Measurements from ENCODE around the gene LPIN1.

- TF ChIP-seq, protein P1, sequence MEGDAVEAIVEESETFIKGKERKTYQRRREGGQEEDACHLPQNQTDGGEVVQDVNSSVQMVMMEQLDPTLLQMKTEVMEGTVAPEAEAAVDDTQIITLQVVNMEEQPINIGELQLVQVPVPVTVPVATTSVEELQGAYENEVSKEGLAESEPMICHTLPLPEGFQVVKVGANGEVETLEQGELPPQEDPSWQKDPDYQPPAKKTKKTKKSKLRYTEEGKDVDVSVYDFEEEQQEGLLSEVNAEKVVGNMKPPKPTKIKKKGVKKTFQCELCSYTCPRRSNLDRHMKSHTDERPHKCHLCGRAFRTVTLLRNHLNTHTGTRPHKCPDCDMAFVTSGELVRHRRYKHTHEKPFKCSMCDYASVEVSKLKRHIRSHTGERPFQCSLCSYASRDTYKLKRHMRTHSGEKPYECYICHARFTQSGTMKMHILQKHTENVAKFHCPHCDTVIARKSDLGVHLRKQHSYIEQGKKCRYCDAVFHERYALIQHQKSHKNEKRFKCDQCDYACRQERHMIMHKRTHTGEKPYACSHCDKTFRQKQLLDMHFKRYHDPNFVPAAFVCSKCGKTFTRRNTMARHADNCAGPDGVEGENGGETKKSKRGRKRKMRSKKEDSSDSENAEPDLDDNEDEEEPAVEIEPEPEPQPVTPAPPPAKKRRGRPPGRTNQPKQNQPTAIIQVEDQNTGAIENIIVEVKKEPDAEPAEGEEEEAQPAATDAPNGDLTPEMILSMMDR (IDR thresholded peaks at IDR 0.05), result no peak
- TF ChIP-seq, protein P2, sequence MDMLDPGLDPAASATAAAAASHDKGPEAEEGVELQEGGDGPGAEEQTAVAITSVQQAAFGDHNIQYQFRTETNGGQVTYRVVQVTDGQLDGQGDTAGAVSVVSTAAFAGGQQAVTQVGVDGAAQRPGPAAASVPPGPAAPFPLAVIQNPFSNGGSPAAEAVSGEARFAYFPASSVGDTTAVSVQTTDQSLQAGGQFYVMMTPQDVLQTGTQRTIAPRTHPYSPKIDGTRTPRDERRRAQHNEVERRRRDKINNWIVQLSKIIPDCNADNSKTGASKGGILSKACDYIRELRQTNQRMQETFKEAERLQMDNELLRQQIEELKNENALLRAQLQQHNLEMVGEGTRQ (CRISPR knock-in tag; IDR thresholded peaks at IDR 0.05), result no peak
- TF ChIP-seq E2F1 (CRISPR knock-in tag; IDR thresholded peaks at IDR 0.05) (no peak), NR3C1 (CRISPR knock-in tag; conservative IDR thresholded peaks at IDR 0.05; ENCODE audit: low read depth) (no peak), FOXJ3 (CRISPR knock-in tag; IDR thresholded peaks at IDR 0.05; ENCODE audit: borderline replicate concordance) (no peak), USF1 (CRISPR knock-in tag; IDR thresholded peaks at IDR 0.05) (no peak), TEAD4 (CRISPR knock-in tag; IDR thresholded peaks at IDR 0.05) (no peak), ELF4 (CRISPR knock-in tag; IDR thresholded peaks at IDR 0.05; ENCODE audit: low read depth) (no peak), NFYB (CRISPR knock-in tag; conservative IDR thresholded peaks at IDR 0.05; ENCODE audit: low read depth) (no peak)
- TF ChIP-seq, protein P3, sequence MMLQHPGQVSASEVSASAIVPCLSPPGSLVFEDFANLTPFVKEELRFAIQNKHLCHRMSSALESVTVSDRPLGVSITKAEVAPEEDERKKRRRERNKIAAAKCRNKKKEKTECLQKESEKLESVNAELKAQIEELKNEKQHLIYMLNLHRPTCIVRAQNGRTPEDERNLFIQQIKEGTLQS (CRISPR knock-in tag; conservative IDR thresholded peaks at IDR 0.05), result no peak
- TF ChIP-seq, protein P4, sequence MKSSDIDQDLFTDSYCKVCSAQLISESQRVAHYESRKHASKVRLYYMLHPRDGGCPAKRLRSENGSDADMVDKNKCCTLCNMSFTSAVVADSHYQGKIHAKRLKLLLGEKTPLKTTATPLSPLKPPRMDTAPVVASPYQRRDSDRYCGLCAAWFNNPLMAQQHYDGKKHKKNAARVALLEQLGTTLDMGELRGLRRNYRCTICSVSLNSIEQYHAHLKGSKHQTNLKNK (CRISPR knock-in tag; IDR thresholded peaks at IDR 0.05), result no peak
Measured at GRCh38 chr2:11778416-11778815, 32.0 kb downstream of the LPIN1 start.
